ENCODE measurements around the gene GPR108.
"Not testable (repeated sequence)": the region's sequence is repeated elsewhere in the genome, so short reads cannot be mapped to it uniquely, and the experiment has no call there.

GRCh38 chr19:6748543-6748942 lies 11.2 kb upstream of the GPR108 start:
- not testable (repeated sequence) for TF ChIP-seq YY1, REST (IDR thresholded peaks at IDR 0.05; ENCODE audit: low read depth)
